Gastroesophageal sphincter (tissue), 4 donors: ENCODE measurements around the gene PRR15. TPM values are rescaled to one million over a fixed set of nuclear protein-coding genes. Genes with fewer than 3 reads are reported as not detected.
"Not testable (repeated sequence)": the region's sequence is repeated elsewhere in the genome, so short reads cannot be mapped to it uniquely, and the experiment has no call there.

Experiments
- ATAC-seq: fragments of 150-250 bp; one replicate; pipeline ENCODE4 v1.9.1; 2016; ENCODE audit warnings: mild to moderate bottlenecking, moderate library complexity
- H3K27ac ChIP-seq, 4 donors: fragments of 200-600 bp; sonication (generic) in 3 of 4; 1 replicate in 3 of 4; 2 replicates in 1 of 4; pipeline ENCODE4 v1.5.1; 2016 to 2019
- H3K27me3 ChIP-seq: fragments of 200-600 bp; sonication (generic); one replicate; pipeline ENCODE4 v1.5.1; 2019
- H3K36me3 ChIP-seq, 2 donors: fragments of 200-600 bp; sonication (generic); one replicate each; pipeline ENCODE4 v1.5.1; 2019; ENCODE audit warnings: control low read depth in 1 of 2
- H3K4me1 ChIP-seq, 3 donors: fragments of 200-600 bp; sonication (generic); 1 replicate in 2 of 3; 2 replicates in 1 of 3; pipeline ENCODE4 v1.5.1; 2016 to 2019; ENCODE audit warnings: control low read depth in 2 of 3
- H3K4me3 ChIP-seq, 2 donors: fragments of 200-600 bp; sonication (generic); one replicate each; pipeline ENCODE4 v1.5.1; 2019; ENCODE audit warnings: mild to moderate bottlenecking in 1 of 2, moderate library complexity in 1 of 2
- H3K9me3 ChIP-seq, 3 donors: fragments of 200-600 bp; sonication (generic); one replicate each; pipeline ENCODE4 v1.5.1; 2017 to 2019; ENCODE audit warnings: control low read depth in 2 of 3
- EP300 ChIP-seq: sonication (generic); formaldehyde crosslinking; IDR thresholded peaks from one replicate; pipeline ENCODE4 v1.6.1; 2017; ENCODE audit warnings: antibody characterized with exemption, mild to moderate bottlenecking
- POLR2A ChIP-seq, 2 donors: fragments of 450-650 bp; IDR thresholded peaks; one replicate each; pipeline ENCODE4 v1.6.1; 2017; ENCODE audit warnings: antibody characterized with exemption in 2 of 2, mild to moderate bottlenecking in 2 of 2, moderate library complexity in 1 of 2
- POLR2AphosphoS5 ChIP-seq: sonication (generic); formaldehyde crosslinking; IDR thresholded peaks from one replicate; pipeline ENCODE4 v1.6.1; 2017; ENCODE audit warnings: antibody characterized with exemption
- WGBS, 2 donors: methylation state at CpG; one replicate each; pipeline ENCODE4 v1.1.5; 2018; ENCODE audit warnings: low coverage in 1 of 2; 5-methylcytosine and 5-hydroxymethylcytosine counted together
- total RNA-seq, 4 donors: library from RNA; depleted of rRNA; stranded (reverse); fragments of >200 nt; gene quantifications; one replicate each; pipeline ENCODE4 v1.1.0, GENCODE V29; 2016
- TF ChIP-seq, protein P1 (sequence below), 4 experiments: fragments of 200-600 bp in 2 of 4; fragments of 450-650 bp in 2 of 4; sonication (generic) in 1 of 4; IDR thresholded peaks; one replicate each; pipeline ENCODE4 v1.5.1; 2017 to 2019; ENCODE audit warnings: antibody characterized with exemption in 4 of 4, mild to moderate bottlenecking in 2 of 4, moderate library complexity in 2 of 4

PRR15 gene, protein sequence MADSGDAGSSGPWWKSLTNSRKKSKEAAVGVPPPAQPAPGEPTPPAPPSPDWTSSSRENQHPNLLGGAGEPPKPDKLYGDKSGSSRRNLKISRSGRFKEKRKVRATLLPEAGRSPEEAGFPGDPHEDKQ
- total RNA-seq, result under 1 TPM in 1 of 4 donors, not detected in 3; 0.35 TPM

DNA sequence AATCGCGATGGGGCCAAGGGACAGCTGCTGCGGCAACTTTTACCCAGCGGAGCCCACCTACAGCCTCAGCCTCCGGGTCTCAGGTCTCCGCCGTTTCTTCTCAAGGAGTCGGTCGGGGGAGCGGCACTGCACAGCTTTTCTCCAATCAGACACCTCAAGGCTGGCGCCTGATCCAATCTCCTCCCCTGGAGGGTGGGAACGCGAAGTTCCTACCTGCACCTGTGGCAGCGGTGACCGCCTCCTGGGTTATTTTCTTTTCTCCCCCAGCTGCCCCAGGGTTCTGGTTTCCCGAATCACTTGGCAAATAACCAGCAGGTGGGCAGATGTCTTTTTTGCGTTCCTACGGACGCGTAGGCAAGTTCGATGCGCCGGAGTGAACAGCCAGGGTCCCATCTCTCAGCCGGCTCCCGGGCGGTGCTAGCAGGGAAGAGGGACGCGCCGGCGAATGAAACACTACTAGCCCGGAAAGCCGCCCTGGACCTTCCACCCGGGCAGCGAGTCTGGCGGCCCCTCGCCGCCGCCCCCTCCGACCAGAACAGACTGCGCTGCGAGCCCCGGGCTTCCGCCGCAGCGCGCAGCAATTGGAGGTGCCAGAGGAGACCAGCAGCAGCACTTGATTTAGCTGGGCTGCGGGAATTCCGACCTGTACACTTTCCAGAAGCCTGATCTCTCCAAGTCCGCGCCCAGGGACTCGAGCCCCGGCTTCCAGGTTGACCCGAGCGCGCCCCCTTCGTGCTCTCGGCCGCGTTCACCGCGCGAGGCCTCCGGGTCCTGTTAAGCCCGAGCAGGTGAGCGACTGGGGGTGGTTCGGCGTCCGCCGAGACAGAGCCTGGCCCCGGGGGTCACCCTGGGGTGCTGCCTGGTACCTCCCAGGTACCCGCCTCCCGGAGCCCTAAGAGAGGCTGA is at the start of gene PRR15:
Gene PRR15, plus strand, starts transcription at position 246 of the 906 bp plus-strand sequence. CDS start 2,495 bp downstream, outside the sequence.
- Histone ChIP-seq H3K27ac (peak within 1 kb of the TSS in 1 of 4 donors; percentile 38), H3K4me3 (peak within 1 kb of the TSS; percentile 26 to 58), H3K9me3 (no peaks in the 10 kb centered on the region), H3K36me3 (no peaks in the 10 kb centered on the region), H3K27me3 (peaks cover 85% of the 10 kb centered on the region), H3K4me1 (peaks cover 0 to 43% (median 15%) of the 10 kb centered on the region in 3 donors)
- WGBS, 2 donors, result 0 to 1% methylated on average over 6 to 11 of the region's 72 CpGs
- TF ChIP-seq POLR2A (IDR thresholded peaks at IDR 0.05), result no peak
- TF ChIP-seq, protein P1, sequence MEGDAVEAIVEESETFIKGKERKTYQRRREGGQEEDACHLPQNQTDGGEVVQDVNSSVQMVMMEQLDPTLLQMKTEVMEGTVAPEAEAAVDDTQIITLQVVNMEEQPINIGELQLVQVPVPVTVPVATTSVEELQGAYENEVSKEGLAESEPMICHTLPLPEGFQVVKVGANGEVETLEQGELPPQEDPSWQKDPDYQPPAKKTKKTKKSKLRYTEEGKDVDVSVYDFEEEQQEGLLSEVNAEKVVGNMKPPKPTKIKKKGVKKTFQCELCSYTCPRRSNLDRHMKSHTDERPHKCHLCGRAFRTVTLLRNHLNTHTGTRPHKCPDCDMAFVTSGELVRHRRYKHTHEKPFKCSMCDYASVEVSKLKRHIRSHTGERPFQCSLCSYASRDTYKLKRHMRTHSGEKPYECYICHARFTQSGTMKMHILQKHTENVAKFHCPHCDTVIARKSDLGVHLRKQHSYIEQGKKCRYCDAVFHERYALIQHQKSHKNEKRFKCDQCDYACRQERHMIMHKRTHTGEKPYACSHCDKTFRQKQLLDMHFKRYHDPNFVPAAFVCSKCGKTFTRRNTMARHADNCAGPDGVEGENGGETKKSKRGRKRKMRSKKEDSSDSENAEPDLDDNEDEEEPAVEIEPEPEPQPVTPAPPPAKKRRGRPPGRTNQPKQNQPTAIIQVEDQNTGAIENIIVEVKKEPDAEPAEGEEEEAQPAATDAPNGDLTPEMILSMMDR (IDR thresholded peaks at IDR 0.05), result no peak
- no peak for TF ChIP-seq POLR2AphosphoS5
- no peak for TF ChIP-seq EP300
- no peak for ATAC-seq

DNA sequence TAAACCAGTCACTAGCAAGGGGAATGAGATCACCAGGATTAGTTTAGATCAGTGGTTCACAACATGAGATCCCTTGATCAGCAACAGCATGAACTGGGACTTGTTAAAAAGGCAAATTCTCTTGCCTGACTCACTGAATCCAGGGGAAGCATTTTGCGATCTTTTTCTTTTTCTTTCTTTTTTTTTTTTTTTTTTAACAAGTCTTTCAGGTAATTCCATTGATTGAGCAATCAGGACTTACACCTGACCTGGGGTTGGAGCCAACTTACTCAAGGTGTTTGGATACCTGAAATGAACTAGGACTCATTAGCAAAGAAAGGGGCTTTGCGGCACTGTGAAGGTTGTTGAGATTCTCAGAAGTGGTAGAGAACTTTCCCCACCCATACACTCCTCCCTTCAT is 47.1 kb upstream of the PRR15 start:
- TF ChIP-seq, protein P1 (IDR thresholded peaks at IDR 0.05), result no peak
- TF ChIP-seq EP300 (no peak), POLR2A (IDR thresholded peaks at IDR 0.05) (no peak), POLR2AphosphoS5 (no peak)
- peaks cover 0 to 3% (median 0%) of the 10 kb centered on the region in 3 donors for H3K9me3 ChIP-seq

DNA sequence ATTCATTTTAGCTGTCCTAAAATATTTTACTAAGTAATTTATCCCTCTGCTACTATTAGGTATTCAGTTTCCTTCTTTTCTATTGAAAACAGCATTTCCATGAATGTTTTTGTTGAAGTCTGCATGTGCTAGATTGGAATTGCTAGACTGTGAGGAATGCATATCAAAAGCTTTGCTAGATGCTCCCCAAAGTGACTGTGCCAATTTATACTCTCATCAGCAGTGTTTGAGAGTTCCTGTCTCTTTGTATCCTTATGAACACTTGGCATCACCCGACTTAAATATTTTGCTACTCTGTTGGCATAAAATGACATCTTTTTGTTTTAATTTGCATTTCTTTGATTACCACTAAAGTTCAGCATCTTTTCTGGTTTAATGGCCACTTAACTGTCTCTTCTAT is 45.0 kb upstream of the PRR15 start:
- no peak for ATAC-seq
- Histone ChIP-seq H3K27me3 (no peaks in the 10 kb centered on the region), H3K9me3 (peaks cover 0 to 3% (median 0%) of the 10 kb centered on the region in 3 donors), H3K27ac (no peak overlapping the region), H3K4me3 (no peak overlapping the region), H3K4me1 (no peaks in the 10 kb centered on the region), H3K36me3 (peaks cover 0 to 6% of the 10 kb centered on the region in 2 donors)
- 67 to 71% methylated on average over 1 of the region's 1 CpG for WGBS, 2 donors
- no peak for TF ChIP-seq POLR2AphosphoS5

More for the DNA sequence above, 47.1 kb upstream of the PRR15 start:
- no peak overlapping the region for H3K27ac ChIP-seq
- no peak for ATAC-seq
- peaks cover 0 to 6% of the 10 kb centered on the region in 2 donors for H3K36me3 ChIP-seq
- no peaks in the 10 kb centered on the region for H3K27me3 ChIP-seq
- 100% methylated on average over 2 of the region's 2 CpGs; no CpG with 5 or more reads in 1 of the 2 donors for WGBS, 2 donors
- no peak overlapping the region for H3K4me3 ChIP-seq
- H3K4me1 ChIP-seq, result no peaks in the 10 kb centered on the region

DNA sequence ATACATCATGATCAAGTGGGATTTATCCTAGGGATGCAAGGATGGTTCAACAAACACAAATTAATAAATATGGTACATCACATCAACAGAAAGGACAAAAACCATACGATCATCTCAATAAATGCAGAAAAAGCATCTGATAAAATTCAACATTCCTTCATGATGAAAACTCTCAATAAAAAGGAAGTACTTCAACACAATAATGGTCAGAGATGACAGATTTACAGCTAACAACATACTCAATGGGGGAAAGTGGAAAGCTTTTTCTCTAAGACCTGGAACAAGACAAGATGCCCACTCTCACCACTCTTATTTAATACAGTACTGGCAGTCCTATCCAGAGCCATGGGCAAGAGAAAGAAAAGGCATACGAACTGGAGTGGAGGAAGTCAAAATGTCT is 39.9 kb upstream of the PRR15 start:
- Histone ChIP-seq H3K4me3 (no peak overlapping the region), H3K27me3 (no peaks in the 10 kb centered on the region), H3K4me1 (no peaks in the 10 kb centered on the region), H3K27ac (no peak overlapping the region), H3K36me3 (no peaks in the 10 kb centered on the region), H3K9me3 (peaks cover 0 to 3% (median 0%) of the 10 kb centered on the region in 3 donors)
- TF ChIP-seq POLR2AphosphoS5, result no peak
- no peak for TF ChIP-seq POLR2A (IDR thresholded peaks at IDR 0.05)
- TF ChIP-seq, protein P1 (IDR thresholded peaks at IDR 0.05), result no peak
- TF ChIP-seq EP300, result no peak
- no peak for ATAC-seq
- 56 to 100% methylated on average over 2 of the region's 2 CpGs for WGBS, 2 donors

DNA sequence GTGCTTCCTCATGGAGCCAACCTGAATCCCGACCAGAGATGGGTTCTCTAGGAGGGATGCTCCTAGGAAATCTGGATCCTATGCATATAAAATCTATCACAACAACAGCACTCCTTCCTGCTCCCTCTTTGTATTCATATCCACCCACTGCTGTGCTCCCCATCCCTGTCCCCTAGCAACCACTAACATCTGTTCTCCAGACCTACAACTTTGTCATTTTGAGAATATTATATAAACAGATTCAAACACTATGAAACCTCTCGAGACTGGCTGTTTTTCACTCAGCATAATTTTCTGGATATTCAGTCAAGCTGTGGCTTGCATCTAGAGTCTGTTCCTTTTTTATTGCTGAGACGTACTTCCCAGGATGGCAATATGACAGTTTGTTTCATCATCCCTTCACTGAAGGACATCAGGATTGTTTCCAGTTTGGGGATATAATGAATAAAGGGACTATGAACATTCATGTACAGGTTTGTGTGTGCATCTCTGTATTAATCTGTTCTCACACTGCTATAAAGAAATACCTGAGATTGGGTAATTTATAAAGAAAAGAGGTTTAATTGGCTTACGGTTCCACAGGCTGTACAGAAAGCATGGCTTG is 36.0 kb upstream of the PRR15 start:
- no peak overlapping the region for H3K4me3 ChIP-seq
- 70% methylated on average over 2 to 4 of the region's 4 CpGs for WGBS, 2 donors
- no peaks in the 10 kb centered on the region for H3K9me3 ChIP-seq
- no peaks in the 10 kb centered on the region for H3K36me3 ChIP-seq
- no peak overlapping the region for H3K27ac ChIP-seq
- no peaks in the 10 kb centered on the region for H3K27me3 ChIP-seq
- no peak for ATAC-seq
- TF ChIP-seq EP300 (no peak), POLR2A (IDR thresholded peaks at IDR 0.05) (no peak), POLR2AphosphoS5 (no peak)
- TF ChIP-seq, protein P1 (IDR thresholded peaks at IDR 0.05), result no peak
- no peaks in the 10 kb centered on the region for H3K4me1 ChIP-seq

DNA sequence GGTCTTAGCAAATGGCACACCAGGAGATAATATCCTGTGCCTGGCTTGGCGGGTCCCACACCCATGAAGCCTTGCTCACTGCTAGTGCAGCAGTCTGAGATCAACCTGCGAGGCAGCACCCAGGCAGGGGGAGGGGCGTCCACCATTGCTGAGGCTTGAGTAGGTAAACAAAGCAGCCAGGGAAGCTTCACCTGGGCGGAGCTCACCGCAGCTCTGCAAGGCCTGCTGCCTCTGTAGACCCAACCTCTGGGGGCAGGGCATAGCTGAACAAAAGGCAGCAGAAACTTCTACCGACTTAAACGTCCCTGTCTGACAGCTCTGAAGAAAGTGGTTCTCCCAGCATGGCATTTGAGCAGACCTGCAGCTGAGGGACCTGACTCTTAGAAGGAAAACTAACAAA is 35.1 kb upstream of the PRR15 start:
- not testable (repeated sequence) for H3K27ac ChIP-seq, H3K36me3 ChIP-seq, ATAC-seq, H3K9me3 ChIP-seq, H3K4me3 ChIP-seq, H3K4me1 ChIP-seq, H3K27me3 ChIP-seq
- no CpG with 5 or more reads among the region's 7 CpGs for WGBS, 2 donors
